GM18499 (cell line): ENCODE data around the gene ABLIM2.
"Not testable (repeated sequence)": the region's sequence is repeated elsewhere in the genome, so short reads cannot be mapped to it uniquely, and the experiment has no call there.

Experiments
- ATAC-seq: cut with Tn5 transposase; IDR thresholded peaks from one replicate; pipeline ENCODE4 v1.9.1; 2021; ENCODE audit warnings: moderate number of reproducible peaks; ENCODE audit not compliant: insufficient read depth, unreplicated experiment

The ABLIM2 gene

GRCh38 chr4:8144359-8144758, 14.3 kb downstream of the ABLIM2 start:
- ATAC-seq, result no peak

- ATAC-seq, result no peak
Measured at GRCh38 chr4:8143392-8144140, 15.0 kb downstream of the ABLIM2 start.

DNA sequence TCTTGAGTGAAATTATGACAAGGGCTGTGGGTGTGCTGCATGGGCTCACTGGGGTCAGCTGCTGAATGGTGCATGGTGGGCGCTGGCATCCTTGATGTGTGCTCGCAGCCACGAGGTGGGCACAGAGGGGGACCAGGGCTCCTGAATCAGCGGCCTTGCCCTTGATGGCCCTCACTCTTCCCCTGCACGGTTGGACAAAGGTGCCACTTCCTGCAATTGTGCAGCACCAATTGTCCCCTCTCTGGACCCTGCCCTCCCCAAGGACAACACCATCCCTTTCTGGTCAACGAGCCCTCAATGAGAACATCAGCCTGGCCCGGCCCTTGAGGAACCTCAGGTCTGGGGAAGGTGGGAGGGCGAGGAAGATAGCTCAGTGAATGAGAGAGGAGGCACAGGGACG, 16.1 kb downstream of the ABLIM2 start:
- ATAC-seq, result no peak

- no peak for ATAC-seq
Measured at GRCh38 chr4:8141935-8142334, 16.7 kb downstream of the ABLIM2 start.

DNA sequence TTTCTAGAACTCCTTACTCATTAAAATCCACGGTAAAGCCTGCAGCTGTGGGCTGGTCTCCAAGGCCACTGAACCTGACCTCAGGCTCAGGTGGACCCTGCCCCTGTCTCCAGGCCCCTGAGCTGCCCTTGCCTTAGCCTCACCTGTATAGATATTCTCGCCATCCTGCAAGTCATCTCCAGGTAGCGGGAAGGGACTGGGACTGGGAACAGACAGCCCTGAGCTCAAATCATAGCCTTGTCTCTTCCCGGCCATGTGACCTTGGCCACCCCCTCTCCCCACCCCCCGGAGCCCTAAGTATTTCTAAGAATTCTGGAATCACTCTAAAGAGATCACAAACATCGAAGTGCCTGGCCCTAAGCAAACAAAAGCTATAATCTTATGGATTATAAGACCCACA, 17.7 kb downstream of the ABLIM2 start:
- no peak for ATAC-seq

DNA sequence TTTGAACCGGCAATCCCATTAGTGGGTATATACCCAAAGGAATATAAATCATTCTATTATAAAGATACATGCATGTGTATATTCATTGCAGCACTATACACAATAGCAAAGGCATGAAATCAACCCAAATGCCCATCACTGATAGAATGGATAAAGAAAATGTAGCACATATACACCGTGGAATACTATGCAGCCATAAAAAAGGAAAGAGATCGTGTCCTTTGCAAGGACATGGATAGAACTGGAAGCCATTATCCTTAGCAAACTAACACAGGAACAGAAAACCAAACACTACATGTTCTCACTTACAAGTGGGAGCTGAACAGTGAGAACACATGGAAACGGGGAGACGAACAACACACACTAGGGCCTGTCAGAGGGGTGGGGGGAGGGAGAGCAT, 18.9 kb downstream of the ABLIM2 start:
- ATAC-seq, result not testable (repeated sequence)

- no peak for ATAC-seq
Measured at GRCh38 chr4:8136972-8137710, 21.5 kb downstream of the ABLIM2 start.

DNA sequence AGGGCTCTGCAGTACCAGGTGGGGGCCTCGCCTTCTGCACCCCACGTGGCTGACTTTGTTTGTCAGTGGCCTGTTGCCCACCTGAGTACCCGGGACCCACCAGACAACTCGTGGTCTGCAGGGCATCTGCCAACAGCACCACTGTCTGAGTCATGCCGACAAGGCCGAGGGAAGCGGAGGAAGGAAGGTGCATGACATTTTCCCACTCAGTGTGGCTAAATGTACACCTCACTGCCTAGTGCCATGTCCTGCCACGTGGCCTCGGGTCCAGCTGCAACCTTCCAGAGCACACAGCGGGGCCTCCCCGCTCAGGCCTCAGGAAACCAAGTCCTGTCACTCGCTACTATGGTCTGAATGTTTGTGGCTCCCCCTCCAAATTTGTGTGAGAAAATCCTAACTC, 22.1 kb downstream of the ABLIM2 start:
- ATAC-seq, result no peak

DNA sequence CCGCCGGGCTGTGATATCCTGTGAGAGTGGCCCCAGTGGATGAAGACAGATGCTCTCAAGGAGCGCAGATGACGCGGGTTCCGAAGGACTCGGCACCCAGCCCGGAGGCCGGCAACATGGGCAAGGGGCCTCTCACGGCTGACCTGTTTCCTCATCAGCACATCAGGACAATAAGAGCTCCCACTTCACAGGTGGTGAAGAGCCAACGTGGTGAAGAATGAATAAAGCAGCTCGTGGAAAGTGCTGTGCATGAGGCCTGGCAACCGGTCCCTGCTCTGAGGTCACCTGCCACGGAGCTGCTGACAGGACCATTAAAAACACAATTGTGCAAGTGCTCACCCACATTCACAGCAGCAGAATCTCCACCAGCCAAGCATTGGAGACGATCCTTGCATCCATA, 22.9 kb downstream of the ABLIM2 start:
- no peak for ATAC-seq

GRCh38 chr4:8133897-8134563, 24.6 kb downstream of the ABLIM2 start:
- no peak for ATAC-seq

GRCh38 chr4:8132947-8133705, 25.5 kb downstream of the ABLIM2 start:
- ATAC-seq, result no peak

DNA sequence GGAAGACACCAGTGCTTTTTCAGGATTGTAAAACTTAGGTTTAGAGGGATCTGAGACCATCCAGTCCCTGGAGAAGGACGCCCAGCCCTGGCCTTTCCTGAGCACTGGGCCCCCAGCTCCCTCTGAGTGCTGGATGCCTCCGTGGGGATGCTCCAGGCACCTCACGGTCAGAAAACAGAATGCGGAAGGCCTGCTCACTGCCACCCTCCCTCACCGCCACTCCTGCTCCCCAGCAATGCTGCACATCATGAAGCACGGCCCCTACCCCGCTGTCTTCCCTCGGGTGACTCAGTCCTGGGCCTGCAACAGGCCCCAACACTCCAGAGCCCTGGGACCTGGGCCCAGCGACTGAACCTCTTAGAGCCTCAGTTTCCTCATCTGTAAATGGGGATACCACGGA, 26.2 kb downstream of the ABLIM2 start:
- no peak for ATAC-seq

GRCh38 chr4:8131826-8132225, 26.8 kb downstream of the ABLIM2 start:
- no peak for ATAC-seq

- no peak for ATAC-seq
Measured at GRCh38 chr4:8131210-8131609, 27.4 kb downstream of the ABLIM2 start.

DNA sequence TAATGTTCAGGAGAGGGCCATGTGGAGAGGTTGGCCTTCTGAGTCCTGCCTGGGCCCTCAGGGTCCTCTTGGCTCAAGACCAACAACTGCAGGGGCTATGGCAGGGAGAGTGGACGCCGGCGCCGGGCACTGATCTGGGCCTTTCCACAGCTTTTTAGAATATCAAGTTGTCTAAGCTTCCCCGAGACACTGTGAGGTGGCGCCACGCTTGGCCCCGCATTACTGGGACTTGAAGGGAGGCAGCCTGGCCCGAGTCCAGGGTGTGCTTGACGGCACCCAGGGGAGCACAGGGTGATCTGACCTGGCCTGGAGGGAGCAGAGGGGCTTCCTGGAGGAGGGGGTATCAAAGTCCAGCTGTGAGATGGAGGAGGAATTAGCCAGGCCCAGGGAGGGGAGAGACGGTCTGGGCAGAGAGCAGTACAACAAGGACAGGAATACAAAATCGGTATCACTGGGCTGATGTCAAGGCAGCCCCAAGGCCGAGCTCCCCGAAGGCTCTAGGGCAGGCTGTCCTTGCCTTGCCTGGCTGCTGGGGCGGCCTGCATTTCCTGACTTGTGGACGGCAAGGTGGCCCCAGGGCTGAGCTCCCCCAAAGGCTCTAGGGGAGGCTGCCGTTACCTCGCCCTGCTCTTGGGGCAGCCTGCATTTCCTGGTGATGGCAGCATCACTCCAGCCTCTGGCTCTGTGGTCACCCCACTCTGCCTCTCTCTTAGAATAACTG, 28.1 kb downstream of the ABLIM2 start:
- ATAC-seq, result no peak

GRCh38 chr4:8129785-8130184, 28.8 kb downstream of the ABLIM2 start:
- ATAC-seq, result no peak

- no peak for ATAC-seq
Measured at GRCh38 chr4:8129136-8129535, 29.5 kb downstream of the ABLIM2 start.

- no peak for ATAC-seq
Measured at GRCh38 chr4:8128100-8128856, 30.3 kb downstream of the ABLIM2 start.

DNA sequence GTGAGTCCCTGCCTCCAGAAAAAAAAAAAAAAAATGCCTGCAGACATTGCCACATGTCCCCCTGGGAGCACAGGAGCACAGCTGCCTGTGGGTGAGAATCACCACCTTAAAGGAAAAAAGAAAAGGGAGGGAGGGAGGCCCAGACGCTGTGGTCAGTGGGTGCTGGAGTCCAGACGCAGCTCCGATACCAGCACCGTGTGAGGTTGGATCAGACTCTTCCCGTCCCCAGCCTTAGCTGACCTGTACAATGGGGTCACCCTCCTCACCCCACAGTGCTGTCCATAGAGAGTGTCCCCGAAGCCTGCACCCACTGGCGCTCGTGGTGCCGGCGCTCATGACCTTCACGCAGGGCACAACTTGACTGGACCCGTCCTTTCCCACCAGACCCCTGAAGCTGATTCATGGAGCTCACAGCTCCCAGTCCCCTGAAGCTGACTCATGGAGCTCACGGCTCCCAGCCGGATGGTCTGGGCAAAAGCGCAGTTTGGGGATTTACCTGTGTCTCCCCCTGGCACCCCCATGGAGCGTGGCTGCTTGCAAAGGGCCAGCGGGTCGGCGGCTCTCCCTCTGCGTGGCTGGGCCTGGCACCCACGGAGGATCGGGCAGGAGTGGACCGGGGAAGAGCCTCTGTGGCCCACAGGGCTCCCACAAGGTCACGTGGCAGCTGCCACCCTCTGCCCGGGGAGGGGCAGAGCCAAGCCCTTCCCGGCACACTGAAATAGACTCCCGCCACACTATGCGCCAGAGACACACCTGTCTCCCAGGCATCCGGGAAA, 31.4 kb downstream of the ABLIM2 start:
- no peak for ATAC-seq
